ENCODE measurements around the gene FAM24B.

DNA sequence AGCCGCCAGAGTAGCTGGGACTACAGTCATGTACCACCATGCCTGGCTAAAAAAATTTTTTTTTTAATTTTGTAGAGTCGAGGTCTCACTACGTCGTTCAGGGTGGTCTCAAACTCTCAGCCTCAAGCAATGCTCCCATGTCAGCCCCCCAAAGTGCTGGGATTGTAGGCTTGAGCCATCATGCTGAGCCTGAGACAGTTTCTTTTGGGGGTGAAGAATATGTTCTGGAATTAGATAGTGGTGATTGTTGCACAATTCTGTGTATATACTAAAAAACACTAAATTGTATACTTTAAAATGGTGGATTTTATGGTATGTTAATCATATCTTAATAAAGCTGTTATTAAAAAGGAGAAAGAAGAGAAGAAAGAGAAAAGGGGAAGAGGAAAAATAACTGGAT is 35.2 kb downstream of the FAM24B start:
- TF ChIP-seq, protein P1, sequence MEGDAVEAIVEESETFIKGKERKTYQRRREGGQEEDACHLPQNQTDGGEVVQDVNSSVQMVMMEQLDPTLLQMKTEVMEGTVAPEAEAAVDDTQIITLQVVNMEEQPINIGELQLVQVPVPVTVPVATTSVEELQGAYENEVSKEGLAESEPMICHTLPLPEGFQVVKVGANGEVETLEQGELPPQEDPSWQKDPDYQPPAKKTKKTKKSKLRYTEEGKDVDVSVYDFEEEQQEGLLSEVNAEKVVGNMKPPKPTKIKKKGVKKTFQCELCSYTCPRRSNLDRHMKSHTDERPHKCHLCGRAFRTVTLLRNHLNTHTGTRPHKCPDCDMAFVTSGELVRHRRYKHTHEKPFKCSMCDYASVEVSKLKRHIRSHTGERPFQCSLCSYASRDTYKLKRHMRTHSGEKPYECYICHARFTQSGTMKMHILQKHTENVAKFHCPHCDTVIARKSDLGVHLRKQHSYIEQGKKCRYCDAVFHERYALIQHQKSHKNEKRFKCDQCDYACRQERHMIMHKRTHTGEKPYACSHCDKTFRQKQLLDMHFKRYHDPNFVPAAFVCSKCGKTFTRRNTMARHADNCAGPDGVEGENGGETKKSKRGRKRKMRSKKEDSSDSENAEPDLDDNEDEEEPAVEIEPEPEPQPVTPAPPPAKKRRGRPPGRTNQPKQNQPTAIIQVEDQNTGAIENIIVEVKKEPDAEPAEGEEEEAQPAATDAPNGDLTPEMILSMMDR (IDR thresholded peaks at IDR 0.05): no peak
- no peak for TF ChIP-seq POLR2A (IDR thresholded peaks at IDR 0.05)

Measured in tibial nerve (tissue), 3 donors.